ENCODE measurements around the gene PRR12.

Gene PRR12

GRCh38 chr19:49553451-49554271 lies 37.3 kb upstream of the PRR12 start:
- WGBS, 2 experiments = 91 to 94% methylated on average over 10 of the region's 10 CpGs
- no peaks in the 10 kb centered on the region for H3K9me3 ChIP-seq (ENCODE audit: control insufficient read depth, low read length)
- peaks cover 15% of the 10 kb centered on the region for H3K36me3 ChIP-seq (ENCODE audit: control insufficient read depth, insufficient read depth, low read length)
- H3K4me3 ChIP-seq (ENCODE audit: insufficient read depth, low read depth, low read length) = no peak overlapping the region
- H3K4me1 ChIP-seq (ENCODE audit: control insufficient read depth, insufficient read depth, low read length) = peaks cover 12% of the 10 kb centered on the region
- H3K27me3 ChIP-seq (ENCODE audit: control insufficient read depth, insufficient read depth, low read length, poor library complexity, severe bottlenecking) = no peaks in the 10 kb centered on the region
- no peak overlapping the region for H3K27ac ChIP-seq (ENCODE audit: insufficient read depth, low read depth, low read length, poor library complexity, severe bottlenecking)

- no peaks in the 10 kb centered on the region for H3K27me3 ChIP-seq (ENCODE audit: control insufficient read depth, insufficient read depth, low read length, poor library complexity, severe bottlenecking)
- 90 to 91% methylated on average over 17 of the region's 17 CpGs for WGBS, 2 experiments
- no peak overlapping the region for H3K4me3 ChIP-seq (ENCODE audit: insufficient read depth, low read depth, low read length)
- no peak overlapping the region for H3K27ac ChIP-seq (ENCODE audit: insufficient read depth, low read depth, low read length, poor library complexity, severe bottlenecking)
- H3K4me1 ChIP-seq (ENCODE audit: control insufficient read depth, insufficient read depth, low read length) = peaks cover 12% of the 10 kb centered on the region
- peaks cover 25% of the 10 kb centered on the region for H3K36me3 ChIP-seq (ENCODE audit: control insufficient read depth, insufficient read depth, low read length)
- H3K9me3 ChIP-seq (ENCODE audit: control insufficient read depth, low read length) = no peaks in the 10 kb centered on the region
Measured at GRCh38 chr19:49554701-49555181, 36.2 kb upstream of the PRR12 start.

DNA sequence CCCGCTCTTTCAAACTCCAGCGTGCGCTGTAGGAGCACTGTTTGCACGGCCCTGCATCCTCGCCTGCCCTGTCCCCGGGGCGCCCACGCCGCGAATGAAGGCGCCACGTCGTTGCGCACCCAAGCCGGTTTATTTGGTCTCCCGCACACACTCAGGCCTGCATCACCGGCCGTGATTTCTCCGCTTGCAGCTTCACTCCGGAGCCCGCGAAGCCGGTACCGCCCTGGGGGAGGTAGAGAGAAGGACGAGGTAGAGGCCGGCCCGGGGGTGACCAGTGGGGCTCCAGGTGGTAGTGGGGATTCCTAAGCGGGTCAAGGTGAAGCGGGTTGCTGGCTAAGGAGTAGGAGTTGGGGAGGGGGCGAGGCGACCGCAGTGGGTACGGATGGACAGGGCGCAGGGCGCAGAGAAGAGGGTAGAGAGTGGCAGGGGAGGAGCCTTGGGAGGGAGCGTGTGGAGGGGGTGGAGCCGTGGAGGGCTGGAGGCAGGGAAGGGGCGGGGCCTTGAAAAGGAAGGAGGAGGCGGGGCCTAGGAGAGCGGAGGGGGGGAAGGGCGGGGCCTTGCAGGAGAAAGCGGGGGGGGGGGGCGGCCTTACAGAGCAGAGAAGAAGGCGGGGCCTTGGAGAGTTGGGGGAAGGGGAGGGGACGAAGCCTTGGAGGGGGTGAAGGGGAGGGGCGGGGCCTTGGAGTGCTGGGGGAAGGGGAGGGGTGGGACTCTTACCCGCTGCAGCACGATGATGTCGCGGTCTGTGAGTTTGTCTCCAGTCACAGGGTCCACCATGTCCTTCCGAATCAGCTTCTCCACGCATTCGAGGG lies 35.2 kb upstream of the PRR12 start:
- peaks cover 27% of the 10 kb centered on the region for H3K36me3 ChIP-seq (ENCODE audit: control insufficient read depth, insufficient read depth, low read length)
- H3K27me3 ChIP-seq (ENCODE audit: control insufficient read depth, insufficient read depth, low read length, poor library complexity, severe bottlenecking) = no peaks in the 10 kb centered on the region
- WGBS, 2 experiments = 69 to 72% methylated on average over 48 of the region's 53 CpGs
- peak overlapping the region; percentile 13 for H3K4me3 ChIP-seq (ENCODE audit: insufficient read depth, low read depth, low read length)
- H3K9me3 ChIP-seq (ENCODE audit: control insufficient read depth, low read length) = no peaks in the 10 kb centered on the region
- peaks cover 12% of the 10 kb centered on the region for H3K4me1 ChIP-seq (ENCODE audit: control insufficient read depth, insufficient read depth, low read length)
- H3K27ac ChIP-seq (ENCODE audit: insufficient read depth, low read depth, low read length, poor library complexity, severe bottlenecking) = no peak overlapping the region

GRCh38 chr19:49556412-49557398 lies 34.3 kb upstream of the PRR12 start:
- H3K4me3 ChIP-seq (ENCODE audit: insufficient read depth, low read depth, low read length) = peak overlapping the region; percentile 13
- peaks cover 12% of the 10 kb centered on the region for H3K4me1 ChIP-seq (ENCODE audit: control insufficient read depth, insufficient read depth, low read length)
- H3K36me3 ChIP-seq (ENCODE audit: control insufficient read depth, insufficient read depth, low read length) = peaks cover 27% of the 10 kb centered on the region
- no peaks in the 10 kb centered on the region for H3K27me3 ChIP-seq (ENCODE audit: control insufficient read depth, insufficient read depth, low read length, poor library complexity, severe bottlenecking)
- H3K9me3 ChIP-seq (ENCODE audit: control insufficient read depth, low read length) = no peaks in the 10 kb centered on the region
- WGBS, 2 experiments = 67 to 68% methylated on average over 66 of the region's 66 CpGs
- peak overlapping the region; percentile 44 for H3K27ac ChIP-seq (ENCODE audit: insufficient read depth, low read depth, low read length, poor library complexity, severe bottlenecking)

- no peak overlapping the region for H3K4me3 ChIP-seq (ENCODE audit: insufficient read depth, low read depth, low read length)
- no peaks in the 10 kb centered on the region for H3K27me3 ChIP-seq (ENCODE audit: control insufficient read depth, insufficient read depth, low read length, poor library complexity, severe bottlenecking)
- H3K4me1 ChIP-seq (ENCODE audit: control insufficient read depth, insufficient read depth, low read length) = peaks cover 12% of the 10 kb centered on the region
- 92% methylated on average over 18 of the region's 18 CpGs for WGBS, 2 experiments
- H3K36me3 ChIP-seq (ENCODE audit: control insufficient read depth, insufficient read depth, low read length) = peaks cover 27% of the 10 kb centered on the region
- H3K9me3 ChIP-seq (ENCODE audit: control insufficient read depth, low read length) = no peaks in the 10 kb centered on the region
- no peak overlapping the region for H3K27ac ChIP-seq (ENCODE audit: insufficient read depth, low read depth, low read length, poor library complexity, severe bottlenecking)
Measured at GRCh38 chr19:49557641-49558325, 33.2 kb upstream of the PRR12 start.

- Histone ChIP-seq H3K4me1 (ENCODE audit: control insufficient read depth, insufficient read depth, low read length) (peaks cover 12% of the 10 kb centered on the region), H3K27me3 (ENCODE audit: control insufficient read depth, insufficient read depth, low read length, poor library complexity, severe bottlenecking) (no peaks in the 10 kb centered on the region), H3K36me3 (ENCODE audit: control insufficient read depth, insufficient read depth, low read length) (peaks cover 27% of the 10 kb centered on the region), H3K27ac (ENCODE audit: insufficient read depth, low read depth, low read length, poor library complexity, severe bottlenecking) (no peak overlapping the region), H3K9me3 (ENCODE audit: control insufficient read depth, low read length) (no peaks in the 10 kb centered on the region), H3K4me3 (ENCODE audit: insufficient read depth, low read depth, low read length) (no peak overlapping the region)
- 91 to 93% methylated on average over 7 of the region's 7 CpGs for WGBS, 2 experiments
Measured at GRCh38 chr19:49558591-49558990, 32.4 kb upstream of the PRR12 start.

GRCh38 chr19:49559443-49559842 lies 31.5 kb upstream of the PRR12 start:
- H3K4me1 ChIP-seq (ENCODE audit: control insufficient read depth, insufficient read depth, low read length) = peaks cover 12% of the 10 kb centered on the region
- H3K27me3 ChIP-seq (ENCODE audit: control insufficient read depth, insufficient read depth, low read length, poor library complexity, severe bottlenecking) = no peaks in the 10 kb centered on the region
- H3K27ac ChIP-seq (ENCODE audit: insufficient read depth, low read depth, low read length, poor library complexity, severe bottlenecking) = no peak overlapping the region
- 88 to 97% methylated on average over 3 of the region's 3 CpGs for WGBS, 2 experiments
- no peaks in the 10 kb centered on the region for H3K9me3 ChIP-seq (ENCODE audit: control insufficient read depth, low read length)
- no peak overlapping the region for H3K4me3 ChIP-seq (ENCODE audit: insufficient read depth, low read depth, low read length)
- peaks cover 27% of the 10 kb centered on the region for H3K36me3 ChIP-seq (ENCODE audit: control insufficient read depth, insufficient read depth, low read length)

DNA sequence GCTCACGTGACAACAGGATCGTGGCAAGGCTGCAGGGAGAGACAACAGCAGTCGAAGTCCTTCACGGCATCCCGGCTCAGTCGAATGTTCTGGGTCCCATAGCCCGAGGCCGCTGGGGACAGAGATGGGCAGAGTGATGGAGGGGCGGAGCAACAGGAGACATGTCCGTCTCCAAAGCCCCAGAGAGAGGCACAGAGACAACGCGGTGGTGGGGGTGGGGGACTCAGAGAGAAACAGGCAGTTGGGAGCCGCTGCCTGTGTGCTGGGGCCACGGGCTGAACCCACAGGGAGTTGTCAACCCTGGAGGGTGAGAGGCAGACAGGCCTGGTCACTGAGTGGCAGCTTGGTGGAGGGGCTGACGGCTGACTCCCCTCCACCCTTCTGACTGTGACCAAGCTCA lies 31.1 kb upstream of the PRR12 start:
- no peaks in the 10 kb centered on the region for H3K9me3 ChIP-seq (ENCODE audit: control insufficient read depth, low read length)
- H3K36me3 ChIP-seq (ENCODE audit: control insufficient read depth, insufficient read depth, low read length) = peaks cover 27% of the 10 kb centered on the region
- H3K27me3 ChIP-seq (ENCODE audit: control insufficient read depth, insufficient read depth, low read length, poor library complexity, severe bottlenecking) = no peaks in the 10 kb centered on the region
- H3K4me1 ChIP-seq (ENCODE audit: control insufficient read depth, insufficient read depth, low read length) = peaks cover 12% of the 10 kb centered on the region
- WGBS, 2 experiments = 86% methylated on average over 15 of the region's 15 CpGs
- no peak overlapping the region for H3K27ac ChIP-seq (ENCODE audit: insufficient read depth, low read depth, low read length, poor library complexity, severe bottlenecking)
- no peak overlapping the region for H3K4me3 ChIP-seq (ENCODE audit: insufficient read depth, low read depth, low read length)

GRCh38 chr19:49560358-49560900 lies 30.6 kb upstream of the PRR12 start:
- Histone ChIP-seq H3K4me1 (ENCODE audit: control insufficient read depth, insufficient read depth, low read length) (peaks cover 12% of the 10 kb centered on the region), H3K36me3 (ENCODE audit: control insufficient read depth, insufficient read depth, low read length) (peaks cover 27% of the 10 kb centered on the region), H3K27me3 (ENCODE audit: control insufficient read depth, insufficient read depth, low read length, poor library complexity, severe bottlenecking) (no peaks in the 10 kb centered on the region), H3K9me3 (ENCODE audit: control insufficient read depth, low read length) (no peaks in the 10 kb centered on the region), H3K4me3 (ENCODE audit: insufficient read depth, low read depth, low read length) (no peak overlapping the region), H3K27ac (ENCODE audit: insufficient read depth, low read depth, low read length, poor library complexity, severe bottlenecking) (no peak overlapping the region)
- WGBS, 2 experiments = 89% methylated on average over 12 to 14 of the region's 15 CpGs

Measured in ectodermal cell (in vitro differentiated cells).